Stimulated activated CD4-positive, alpha-beta T cell treated with anti-CD3 and anti-CD28 coated beads, TNF-alpha, amount 100 ng/mL, for 48 hours (primary cell): ENCODE data around the gene RO60.
A peak's percentile ranks its signal among the peaks of the same experiment; 100 is the strongest.

Experiments used
- DNase-seq, 3 donors: peaks; one replicate each; pipeline ENCODE4 v3.0.0-alpha.2; 2020; ENCODE audit warnings: low read depth in 3 of 3

RO60 gene

DNA sequence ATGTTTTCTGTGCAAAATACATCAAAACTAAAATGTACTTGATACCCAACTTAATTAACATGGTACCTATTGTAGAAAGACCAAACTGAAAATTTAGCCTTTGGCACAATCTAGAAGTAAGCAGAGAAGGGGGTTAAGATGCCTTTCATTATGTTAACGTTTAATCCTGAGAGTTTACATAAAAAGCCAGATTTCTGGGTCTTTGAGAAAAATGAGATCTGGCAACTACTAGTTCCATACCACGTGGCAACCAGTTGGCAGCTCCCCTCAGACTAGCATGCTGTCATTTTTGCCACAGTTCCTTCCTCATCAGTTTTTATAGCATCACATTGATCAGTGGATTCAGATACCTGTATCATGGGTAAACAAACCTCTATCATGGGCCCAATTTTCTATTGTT is 1.5 kb downstream of the RO60 start:
- DNase-seq = no peak

DNA sequence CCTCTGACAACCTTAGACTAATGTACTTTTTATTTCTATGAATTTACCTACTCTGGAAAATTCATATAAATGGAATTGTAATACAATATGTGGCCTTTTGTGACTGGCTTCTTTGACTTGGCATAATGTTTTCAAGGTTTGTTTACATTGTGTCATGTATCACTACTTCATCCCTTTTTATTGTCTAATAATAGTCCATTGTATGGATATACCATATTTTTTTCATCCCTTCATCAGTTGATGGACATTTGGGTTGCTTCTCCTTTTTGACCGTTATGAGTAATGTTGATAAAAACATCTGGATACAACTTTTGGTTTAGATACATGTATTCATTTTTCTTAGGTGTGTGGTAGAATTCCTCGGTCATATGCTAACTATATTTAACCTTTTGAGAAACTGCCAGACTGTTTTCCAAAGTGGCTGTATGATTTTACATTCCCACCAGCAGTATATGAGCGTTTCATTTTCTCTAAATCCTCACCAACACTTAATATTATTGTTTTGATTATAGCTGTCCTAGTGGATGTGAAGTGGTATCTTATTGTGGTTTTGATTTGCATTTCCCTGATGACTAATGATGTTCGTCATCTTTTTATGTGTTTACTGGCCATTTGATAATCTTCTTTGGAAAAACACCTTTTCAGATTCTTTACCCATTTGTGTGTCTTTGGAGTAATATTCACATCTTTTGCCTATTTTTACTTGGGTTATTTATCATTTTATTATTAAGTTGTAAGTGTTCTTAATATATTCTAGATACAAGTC is 3.5 kb downstream of the RO60 start:
- no peak for DNase-seq

DNA sequence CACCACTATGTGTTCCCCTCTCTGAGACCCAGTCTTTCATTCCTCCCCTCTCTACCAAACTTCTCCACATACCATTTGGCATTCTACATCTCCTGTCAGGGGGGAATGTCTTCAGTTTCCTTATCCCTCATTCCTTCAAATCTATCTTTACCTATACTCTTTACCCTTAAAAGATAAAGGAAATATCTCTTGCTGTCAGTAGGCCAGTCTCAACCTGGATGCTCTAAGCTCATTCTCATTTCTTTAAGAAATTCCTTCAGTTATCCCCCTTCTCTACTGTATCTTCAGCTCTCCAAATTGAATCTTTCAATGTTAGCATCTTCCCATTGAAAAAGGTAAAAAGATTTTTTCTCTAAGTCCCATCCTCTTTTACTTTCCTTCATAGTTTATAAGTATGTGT is 6.5 kb downstream of the RO60 start:
- DNase-seq = no peak

DNA sequence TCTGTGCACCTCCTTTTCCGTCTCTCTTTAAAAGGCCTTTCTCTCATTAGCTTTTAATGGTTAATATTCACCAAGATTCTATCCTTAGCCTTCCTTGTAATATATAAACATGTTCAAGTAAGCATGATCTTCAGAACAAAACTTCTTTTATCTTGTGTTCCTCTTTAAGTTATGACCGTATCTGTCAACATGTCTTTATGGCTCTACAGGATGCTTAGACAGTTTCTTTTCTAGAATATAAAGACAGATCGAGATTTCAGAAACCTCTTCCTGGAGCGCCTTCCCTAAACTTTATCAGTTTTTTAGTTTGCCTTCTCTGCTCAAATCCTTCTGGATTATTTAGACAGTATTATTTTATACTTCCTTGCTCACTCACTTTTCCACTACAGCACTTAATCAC is 7.2 kb downstream of the RO60 start:
- no peak for DNase-seq

DNA sequence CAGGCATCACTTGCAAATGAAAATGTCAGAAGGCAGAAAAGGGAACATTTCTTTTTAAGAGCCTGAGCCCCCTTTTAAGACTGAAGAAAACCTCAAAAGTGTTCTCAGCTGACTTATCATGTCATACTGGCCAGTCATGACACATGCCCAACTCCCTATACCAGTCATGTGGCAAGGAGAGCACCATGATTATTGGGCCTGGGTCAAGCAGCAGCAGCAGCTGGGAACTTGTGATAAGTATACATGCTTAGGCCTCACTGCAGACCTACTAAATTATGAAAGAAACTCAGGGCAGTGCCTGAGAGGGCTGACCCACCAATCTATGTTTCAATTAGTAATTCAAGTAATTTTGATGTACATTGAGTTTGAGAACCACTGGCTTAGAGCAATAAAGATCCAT is 8.6 kb downstream of the RO60 start:
- DNase-seq = no peak

DNA sequence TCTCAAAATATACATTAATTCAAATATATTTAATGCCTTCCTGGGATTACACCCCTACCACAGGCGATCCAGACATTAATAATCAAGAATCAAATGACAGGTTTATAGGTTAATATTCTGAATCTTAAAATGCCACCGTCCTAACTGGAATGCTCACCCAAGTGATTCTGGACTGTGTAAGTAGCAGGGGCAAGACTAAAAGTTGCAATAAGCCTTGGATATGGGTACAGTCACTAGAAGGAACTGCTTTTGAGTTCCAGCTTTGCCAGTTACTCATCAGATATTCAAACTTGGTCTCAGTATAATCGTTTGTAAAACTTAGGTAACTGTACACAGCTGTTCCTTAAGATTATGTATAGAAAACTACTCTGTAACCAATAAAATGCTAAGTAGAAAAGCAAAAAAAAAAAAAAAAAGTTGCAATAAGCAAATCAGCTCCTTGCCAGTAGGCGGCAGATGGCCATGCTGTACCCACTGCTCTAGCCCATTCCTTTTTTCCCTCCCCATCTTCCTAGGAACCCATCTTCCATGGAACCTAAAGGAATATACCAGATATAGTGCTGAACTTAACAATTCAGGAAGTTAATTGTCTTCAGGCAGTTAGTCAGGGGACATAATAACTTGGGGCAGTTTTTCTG is 10.5 kb downstream of the RO60 start:
- no peak for DNase-seq

DNA sequence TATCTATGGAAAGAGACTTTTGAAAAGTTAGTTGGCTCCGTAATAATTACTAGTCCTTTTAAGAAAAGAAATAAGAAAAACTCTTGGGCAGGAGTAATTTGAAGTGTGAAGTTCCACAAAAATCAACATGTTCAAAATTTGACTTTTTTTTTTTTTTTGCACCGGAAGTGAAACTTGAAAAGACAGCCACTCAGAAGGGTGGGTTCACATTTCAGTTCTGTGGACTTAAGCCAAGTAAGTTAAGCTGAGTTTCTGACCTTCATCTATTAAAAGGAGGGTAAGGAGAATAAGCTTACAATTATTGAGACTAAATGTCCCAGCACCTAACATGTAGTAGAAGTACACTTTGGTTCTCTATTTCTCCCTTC is 11.0 kb downstream of the RO60 start:
- DNase-seq = no peak

DNA sequence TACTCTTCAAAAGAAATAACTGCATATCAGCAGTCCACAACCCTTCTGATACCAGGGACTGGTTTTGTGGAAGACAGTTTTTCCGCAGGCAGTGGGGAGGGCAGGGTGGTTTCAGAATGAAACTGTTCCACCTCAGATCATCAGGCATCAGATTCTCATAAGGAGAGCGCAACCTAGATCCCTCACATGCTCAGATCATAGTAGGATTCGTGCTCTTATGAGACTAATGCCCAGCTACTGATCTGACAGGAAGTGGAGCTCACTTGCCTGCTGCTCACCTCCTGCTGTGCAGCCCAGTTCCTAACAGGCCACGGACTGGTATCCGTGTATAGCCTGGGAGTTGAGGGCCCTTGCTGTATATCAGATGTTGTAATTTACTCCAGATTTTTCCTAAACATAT is 11.5 kb downstream of the RO60 start:
- DNase-seq = no peak

DNA sequence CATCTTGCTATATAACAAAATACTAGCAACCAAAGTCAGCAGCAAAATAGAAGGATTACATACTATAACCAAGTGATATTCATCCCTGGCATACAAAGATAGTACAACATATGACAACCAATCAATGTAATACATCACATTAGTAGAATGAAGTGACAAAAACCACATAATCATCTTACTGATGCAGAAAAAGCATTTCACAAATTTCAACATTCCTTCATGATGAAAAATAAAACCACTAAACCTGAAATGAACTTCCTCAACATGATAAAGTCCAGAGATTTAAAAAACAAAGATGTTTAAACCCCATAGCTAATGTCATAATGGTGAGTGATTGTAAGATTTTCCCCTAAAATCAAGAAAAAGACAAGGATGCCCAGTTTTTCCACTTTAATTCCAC is 18.6 kb downstream of the RO60 start:
- DNase-seq = no peak

DNA sequence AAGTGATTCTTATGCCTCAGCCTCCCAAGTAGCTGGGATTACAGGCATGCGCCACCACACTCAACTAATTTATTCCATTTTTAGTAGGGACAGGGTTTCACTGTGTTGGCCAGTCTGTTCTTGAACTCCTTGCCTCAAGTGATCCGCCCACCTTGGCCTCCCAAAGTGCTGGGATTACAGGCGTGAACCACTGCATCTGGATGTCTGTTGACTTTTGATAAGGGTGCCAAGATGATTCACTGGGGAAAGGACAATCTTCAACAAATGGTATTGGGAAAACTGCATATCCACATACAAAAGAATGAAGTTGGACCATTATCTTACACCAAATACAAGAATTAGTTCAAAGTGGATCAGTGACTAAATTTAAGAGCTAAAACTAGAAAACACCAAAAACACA is 19.8 kb downstream of the RO60 start:
- DNase-seq = no peak

DNA sequence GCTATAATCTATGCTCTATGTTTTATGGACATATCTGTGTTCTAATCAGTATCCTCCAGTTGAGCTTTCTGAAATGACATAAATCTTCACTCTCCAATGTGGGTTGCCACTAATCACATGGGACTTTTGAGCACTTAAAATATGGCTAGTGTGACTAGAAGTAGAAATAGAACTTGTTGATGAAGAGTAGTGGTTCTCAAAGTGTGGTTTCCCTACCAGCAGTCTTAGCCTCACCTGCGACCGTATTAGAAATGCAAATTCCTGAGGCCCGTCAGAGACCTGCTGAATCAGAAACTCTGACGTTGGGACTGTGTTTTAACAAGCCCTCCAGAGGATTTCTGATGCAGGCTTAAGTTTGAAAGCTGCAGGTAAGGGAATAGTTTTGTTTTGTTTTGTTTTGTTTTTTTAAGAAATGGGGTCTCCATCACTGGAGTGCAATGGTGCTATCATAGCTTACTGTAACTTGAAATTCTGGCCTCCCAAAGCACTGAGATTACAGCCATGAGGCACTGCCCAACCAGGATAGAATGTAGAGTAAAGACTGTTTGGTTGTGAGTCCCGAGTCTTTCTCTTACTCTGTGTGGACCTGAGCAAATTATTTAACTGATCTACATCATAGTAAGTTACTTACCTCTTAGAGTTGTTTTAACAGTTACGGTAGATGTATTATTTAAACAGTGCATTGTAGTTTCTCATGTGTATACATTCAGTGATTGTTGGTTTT is 24.1 kb downstream of the RO60 start:
- no peak for DNase-seq

DNA sequence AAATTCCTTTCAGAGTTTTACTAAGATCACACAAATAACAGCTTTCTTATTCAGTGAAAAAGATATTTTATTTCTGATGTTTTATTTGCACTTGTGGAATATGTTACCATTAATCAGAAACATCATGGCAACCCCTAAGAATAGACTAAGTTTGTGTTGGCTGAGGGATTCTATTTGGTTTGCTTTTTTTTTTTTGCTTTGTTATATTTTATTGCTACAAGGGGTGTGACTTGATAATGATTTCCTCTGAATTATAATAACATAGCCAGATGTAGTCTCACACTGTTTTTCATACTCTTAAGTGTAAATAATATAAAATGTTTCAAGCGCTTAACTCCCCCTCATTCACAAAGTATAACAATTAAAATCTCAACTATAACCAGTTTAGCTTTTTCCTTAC is 25.9 kb downstream of the RO60 start:
- DNase-seq = no peak

DNA sequence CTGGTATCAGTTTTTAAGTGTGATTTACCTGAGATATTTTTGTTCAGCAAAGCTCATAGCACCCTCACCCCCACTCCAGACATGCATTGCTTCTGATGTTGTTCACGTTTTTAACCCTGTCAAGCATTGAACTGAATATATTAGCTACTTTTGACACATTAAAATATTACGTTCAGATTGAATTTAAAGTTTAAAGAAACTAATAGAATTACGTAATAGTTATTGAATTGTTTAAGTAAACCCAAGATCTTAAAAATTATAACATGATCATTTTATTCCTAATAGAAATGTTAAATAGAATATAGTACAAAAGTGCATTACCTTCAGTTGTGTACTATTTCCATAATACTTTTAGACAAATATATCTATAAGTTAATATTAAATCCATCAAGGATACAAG is 26.9 kb downstream of the RO60 start:
- no peak for DNase-seq

DNA sequence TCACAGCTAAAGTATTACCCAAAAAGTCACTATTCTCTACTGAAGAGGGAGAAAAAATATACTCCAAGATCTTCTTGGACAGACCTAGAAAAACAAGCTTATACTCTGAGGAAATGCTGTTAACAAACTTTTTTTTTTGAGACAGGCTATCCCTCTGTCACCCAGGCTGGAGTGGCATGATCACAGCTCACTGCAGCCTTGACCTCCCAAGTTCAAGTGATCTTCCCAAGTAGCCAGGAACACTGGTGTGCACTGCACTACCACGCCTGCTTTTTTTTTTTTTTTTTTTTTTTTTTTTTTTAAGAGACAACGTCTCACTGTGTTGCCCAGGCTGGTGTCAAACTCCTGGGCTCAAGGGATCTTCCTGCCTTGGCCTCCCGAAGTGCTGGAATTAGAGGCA is 28.5 kb downstream of the RO60 start:
- DNase-seq = no peak

DNA sequence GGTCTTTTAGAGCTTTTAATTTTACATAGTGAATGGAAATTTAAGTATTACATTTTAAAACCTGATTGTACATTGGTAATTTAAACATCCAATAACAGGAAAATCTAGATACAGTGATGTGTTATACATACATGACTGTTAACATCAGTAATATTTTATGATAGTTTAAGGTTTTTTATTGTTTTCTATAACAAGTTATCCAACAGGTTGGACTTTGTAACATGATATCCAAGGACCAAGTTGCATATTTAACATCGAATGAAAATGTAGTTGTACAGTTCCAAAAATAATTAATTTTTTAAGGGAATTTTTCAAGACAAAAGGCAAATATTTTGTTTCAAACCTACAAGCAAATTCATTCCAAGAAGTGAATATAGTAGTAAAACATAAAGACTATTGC is 31.5 kb downstream of the RO60 start:
- no peak for DNase-seq

DNA sequence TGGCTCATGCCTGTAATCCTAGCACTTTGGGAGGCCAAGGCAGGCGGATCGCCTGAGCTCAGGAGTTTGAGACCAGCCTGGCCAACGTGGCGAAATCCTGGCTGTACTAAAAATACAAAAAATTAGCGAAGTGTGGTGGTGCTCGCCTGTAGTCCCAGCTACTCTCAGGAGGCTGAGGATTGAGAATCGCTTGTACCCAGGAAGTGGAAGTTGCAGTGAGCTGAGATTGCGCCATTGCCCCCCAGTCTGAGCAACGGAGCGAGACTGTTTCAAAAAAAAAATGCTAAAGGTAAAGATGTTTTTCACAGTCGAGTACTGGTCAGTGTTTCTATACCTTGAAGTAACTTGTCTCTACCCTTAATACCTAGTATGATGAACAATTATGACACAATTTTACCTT is 34.7 kb downstream of the RO60 start:
- no peak for DNase-seq

DNA sequence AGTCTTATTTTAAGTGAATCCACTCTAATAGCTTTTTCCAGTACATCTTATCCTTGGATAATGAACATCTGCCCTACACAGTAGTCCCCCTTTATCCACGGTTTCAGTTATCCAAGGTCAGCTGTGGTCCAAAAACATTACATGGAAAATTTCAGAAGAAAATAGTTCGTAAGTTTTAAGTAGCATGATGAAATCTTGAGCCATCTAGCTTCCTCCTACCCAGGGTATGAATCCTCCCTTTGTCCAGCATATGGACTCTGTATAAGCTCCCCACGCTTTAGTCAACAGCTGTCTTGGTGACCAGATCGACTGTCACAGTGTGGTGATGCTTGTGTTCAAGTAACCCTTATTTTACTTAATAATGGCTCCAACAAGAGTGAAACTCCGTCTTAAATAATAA is 43.2 kb downstream of the RO60 start:
- no peak for DNase-seq

DNA sequence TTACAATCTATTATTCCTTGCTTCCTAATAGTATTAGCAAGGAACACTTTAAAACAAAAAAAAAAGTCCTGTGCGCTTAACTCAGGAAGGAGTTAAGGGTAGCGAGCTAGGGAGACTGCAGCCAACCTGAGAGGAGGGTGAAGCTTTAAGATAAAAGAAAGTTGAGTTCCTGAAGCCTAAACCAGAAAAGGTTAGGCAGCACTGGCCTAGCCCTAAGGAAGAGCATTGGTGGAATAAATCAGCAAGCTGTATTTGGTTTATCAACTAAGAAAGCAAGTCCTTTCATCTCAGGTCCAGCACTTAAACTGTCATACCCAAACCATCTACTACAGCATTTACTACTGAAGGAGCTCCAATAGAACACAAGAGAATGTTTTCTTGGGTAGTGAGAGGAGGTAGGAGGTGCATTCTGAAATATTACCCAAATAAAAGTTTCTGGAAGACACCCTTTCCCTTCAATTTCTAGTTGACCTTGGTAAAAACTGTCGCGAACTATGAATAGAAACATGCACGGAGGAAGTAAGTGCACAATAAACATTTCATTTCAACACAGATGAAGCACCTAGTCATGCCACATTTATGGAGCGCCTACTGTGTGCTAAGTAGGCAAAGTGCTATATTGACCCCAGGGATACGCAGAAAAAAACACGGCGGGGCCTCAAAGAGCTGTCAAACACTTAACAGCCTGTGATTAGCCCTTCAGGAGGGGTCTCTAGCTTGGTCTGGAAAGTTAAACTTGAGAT is 44.5 kb downstream of the RO60 start:
- no peak for DNase-seq

DNA sequence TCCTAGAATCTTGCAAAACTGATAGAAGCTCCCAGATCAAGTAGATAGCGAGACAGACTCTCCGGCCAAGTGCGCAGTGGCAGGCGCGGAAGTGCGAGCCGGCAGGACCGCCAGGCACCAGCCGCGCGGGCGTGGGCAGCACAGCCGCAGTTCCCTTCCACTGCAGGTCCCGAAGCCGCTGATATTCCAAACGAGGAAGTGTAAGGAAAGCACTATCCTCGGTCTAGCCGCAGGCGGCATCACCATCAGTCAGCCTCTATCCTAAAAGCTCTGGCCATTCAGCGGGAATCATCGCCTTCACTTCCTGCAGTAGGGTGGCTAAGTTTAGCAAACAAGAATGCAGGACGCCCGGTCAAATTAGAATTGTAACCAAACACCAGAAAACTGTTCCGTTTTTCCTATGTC is 45.1 kb downstream of the RO60 start:
- DNase-seq = peak in 1 of 3 donors; percentile 8

DNA sequence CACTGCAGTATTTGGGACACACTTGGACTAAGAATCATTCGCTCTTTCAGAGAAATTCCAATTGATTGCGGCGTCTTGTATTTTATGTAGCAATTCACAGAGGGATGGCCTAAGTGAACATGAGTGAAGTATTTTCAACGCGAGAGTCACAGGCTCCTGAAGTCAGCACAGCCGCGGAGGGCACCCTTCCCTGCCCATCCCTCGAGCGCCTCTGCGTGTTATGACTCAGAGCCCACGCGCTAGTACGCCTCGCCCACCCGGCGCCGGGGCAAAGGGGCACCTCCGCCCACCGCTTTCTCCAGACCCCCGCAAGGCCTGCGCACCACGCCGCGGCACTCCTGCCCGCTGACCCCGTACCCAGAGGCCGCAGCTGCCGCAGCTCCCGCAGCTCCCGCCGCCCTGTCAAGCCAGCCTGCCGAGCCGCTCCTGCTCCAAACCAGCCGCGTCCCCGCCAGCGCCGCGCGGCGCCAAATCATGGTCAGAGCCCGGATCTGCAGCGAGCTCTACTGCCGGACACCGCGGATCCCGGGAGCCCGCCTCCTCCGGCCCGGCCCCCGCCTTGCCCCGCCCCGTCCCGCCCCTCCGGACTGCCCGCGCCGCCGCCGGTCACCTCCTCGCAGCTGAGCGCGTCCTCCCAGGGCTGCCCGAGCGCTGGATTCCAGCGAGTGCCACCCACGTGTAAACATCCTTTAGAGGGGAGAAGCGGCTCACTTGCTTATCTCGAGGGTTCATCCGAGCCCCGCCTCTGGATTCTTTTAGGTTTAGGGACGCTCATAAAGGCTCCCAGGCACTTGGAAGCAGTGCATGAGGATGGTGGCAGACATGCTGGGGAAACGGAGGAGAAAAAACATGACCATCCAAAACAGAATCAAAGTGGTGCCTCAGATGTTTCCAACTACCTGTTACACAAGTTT is 45.8 kb downstream of the RO60 start, which contains the start of gene GLRX2:
GLRX2 (minus strand) TSS at position 508 of the 914 bp plus-strand sequence; CDS start at position 476, 32 bp downstream.
- DNase-seq = peak in 2 of 3 donors; percentile 30 to 43

DNA sequence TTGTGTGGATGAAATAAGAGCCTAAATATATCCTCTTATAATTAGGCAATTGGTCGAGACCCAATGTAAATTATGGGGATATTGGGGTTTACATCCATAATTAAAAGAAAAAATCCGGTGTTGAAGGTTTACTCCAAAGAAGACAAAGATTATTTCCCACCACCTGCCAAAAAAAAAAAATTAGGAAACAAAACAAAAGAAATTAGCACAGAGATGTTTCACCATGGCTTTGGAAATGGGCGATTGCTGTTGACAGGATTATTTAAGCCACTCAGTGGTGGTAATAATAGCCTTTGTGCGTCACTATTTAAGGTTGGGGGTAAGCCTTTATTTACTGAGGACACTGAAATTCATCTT is 46.4 kb downstream of the RO60 start:
- DNase-seq = no peak
